Nephron (organoid): ENCODE measurements around the gene GJB6.

Source experiments
- H3K27ac Mint-ChIP-seq, 3 experiments: 2 replicates each; pipeline ENCODE4 v1.8.0; 2020; ENCODE audit warnings: mixed read lengths in 3 of 3, mild to moderate bottlenecking in 2 of 3, moderate library complexity in 1 of 3
- H3K27me3 Mint-ChIP-seq: 2 replicates; pipeline ENCODE4 v1.8.0; 2021; ENCODE audit warnings: low read depth, mild to moderate bottlenecking, moderate library complexity, mixed read lengths
- H3K36me3 Mint-ChIP-seq: 2 replicates; pipeline ENCODE4 v1.8.0; 2020; ENCODE audit warnings: low read depth, mixed read lengths
- H3K4me1 Mint-ChIP-seq: 2 replicates; pipeline ENCODE4 v1.8.0; 2020; ENCODE audit warnings: mixed read lengths
- H3K4me3 Mint-ChIP-seq, 3 experiments: 2 replicates each; pipeline ENCODE4 v1.8.0; 2020; ENCODE audit warnings: mild to moderate bottlenecking in 3 of 3, mixed read lengths in 3 of 3, moderate library complexity in 2 of 3
- H3K9me3 Mint-ChIP-seq: 2 replicates; pipeline ENCODE4 v1.8.0; 2020; ENCODE audit warnings: mixed read lengths
- CTCF ChIP-seq, 3 experiments: fragments of 200-600 bp; sonication (generic); IDR thresholded peaks; one replicate each; pipeline ENCODE4 v1.5.0; 2021; ENCODE audit warnings: antibody characterized with exemption in 3 of 3; ENCODE audit not compliant: unreplicated experiment in 3 of 3

Gene GJB6

GRCh38 chr13:20232556-20233277, 598 bp upstream of the GJB6 start:
- Mint-ChIP-seq H3K27ac (no peak overlapping the region), H3K4me3 (peak overlapping the region in 2 of 3 experiments; percentile 35 to 46), H3K36me3 (no peaks in the 10 kb centered on the region), H3K9me3 (peaks cover 4% of the 10 kb centered on the region), H3K4me1 (peaks cover 10% of the 10 kb centered on the region), H3K27me3 (peaks cover 82% of the 10 kb centered on the region)
- no peak for TF ChIP-seq CTCF (IDR thresholded peaks at IDR 0.05; ENCODE audit: unreplicated experiment in 3 of 3)

- peak overlapping the region; percentile 64 to 67 (median 64) for H3K4me3 Mint-ChIP-seq
- peaks cover 10% of the 10 kb centered on the region for H3K4me1 Mint-ChIP-seq
- peaks cover 4% of the 10 kb centered on the region for H3K9me3 Mint-ChIP-seq
- H3K27me3 Mint-ChIP-seq = peaks cover 76% of the 10 kb centered on the region
- peak overlapping the region in 1 of 3 experiments; percentile 22 for H3K27ac Mint-ChIP-seq
- TF ChIP-seq CTCF (IDR thresholded peaks at IDR 0.05; ENCODE audit: unreplicated experiment in 3 of 3) = no peak
- no peaks in the 10 kb centered on the region for H3K36me3 Mint-ChIP-seq
These were observed 943 bp downstream of the GJB6 start for GRCh38 chr13:20230913-20231838.

GRCh38 chr13:20227730-20228129, 4.4 kb downstream of the GJB6 start:
- Mint-ChIP-seq H3K27me3 (peaks cover 60% of the 10 kb centered on the region), H3K4me1 (peaks cover 10% of the 10 kb centered on the region), H3K36me3 (no peaks in the 10 kb centered on the region), H3K4me3 (no peak overlapping the region), H3K27ac (no peak overlapping the region), H3K9me3 (peaks cover 2% of the 10 kb centered on the region)
- TF ChIP-seq CTCF (IDR thresholded peaks at IDR 0.05; ENCODE audit: unreplicated experiment in 3 of 3) = no peak

- no peak for TF ChIP-seq CTCF (IDR thresholded peaks at IDR 0.05; ENCODE audit: unreplicated experiment in 3 of 3)
- Mint-ChIP-seq H3K27ac (no peak overlapping the region), H3K4me3 (no peak overlapping the region), H3K9me3 (peaks cover 2% of the 10 kb centered on the region), H3K27me3 (peaks cover 57% of the 10 kb centered on the region), H3K36me3 (no peaks in the 10 kb centered on the region), H3K4me1 (peaks cover 10% of the 10 kb centered on the region)
These were observed 4.8 kb downstream of the GJB6 start for GRCh38 chr13:20227288-20227687.

- H3K27me3 Mint-ChIP-seq = peaks cover 35% of the 10 kb centered on the region
- no peaks in the 10 kb centered on the region for H3K4me1 Mint-ChIP-seq
- H3K9me3 Mint-ChIP-seq = peaks cover 13% of the 10 kb centered on the region
- no peaks in the 10 kb centered on the region for H3K36me3 Mint-ChIP-seq
- no peak for TF ChIP-seq CTCF (IDR thresholded peaks at IDR 0.05; ENCODE audit: unreplicated experiment in 3 of 3)
- no peak overlapping the region for H3K27ac Mint-ChIP-seq
- H3K4me3 Mint-ChIP-seq = no peak overlapping the region
These were observed 9.6 kb downstream of the GJB6 start for GRCh38 chr13:20222553-20222952.
